HepG2 (cell line): ENCODE results near the gene MED13. TPM values are rescaled to one million over a fixed set of nuclear protein-coding genes. Genes with fewer than 3 reads are reported as not detected.

Experiments used
- ATAC-seq: fragments of 200-7000 bp; cut with Tn5 transposase; 3 replicates; pipeline ENCODE4 v1.9.1; 2020; ENCODE audit warnings: mild to moderate bottlenecking, moderate library complexity
- BruUV-seq: library from RNA; stranded (reverse); fragments of 400-500 nt; replicated peaks from 2 replicates; lab custom pipeline; 2021; lab: Mats Ljungman, UMichigan
- CTCF ChIA-PET: fragments of 300-600 bp; formaldehyde crosslinking; extraction: SDS; loops from one replicate; lab custom pipeline; 2021; ENCODE audit warnings: low total read pairs, inconsistent platforms, low intra/inter-chr PET ratio; lab: Yijun Ruan, JAX
- POLR2A ChIA-PET: fragments of 350-600 bp; sonication (Branson Sonifier 250); formaldehyde crosslinking; loops from one replicate; lab custom pipeline; 2020; ENCODE audit warnings: antibody characterized with exemption, inconsistent platforms; lab: Yijun Ruan, JAX
- DNase-seq: peaks from one replicate; pipeline ENCODE4 v3.0.0-alpha.2; 2015; ENCODE audit warnings: low spot score
- FAIRE-seq: peaks from 3 replicates; lab custom pipeline; 2011; peaks lifted over from hg19 to GRCh38; lab: Jason Lieb, UNC
- H2AFZ ChIP-seq: one replicate; pipeline ENCODE4 v1.6.1; 2011; ENCODE audit warnings: low read length, inconsistent platforms
- H3K27ac ChIP-seq: fragments of 300-600 bp; 3 replicates; pipeline ENCODE4 v1.8.0; 2011; ENCODE audit warnings: mixed run types, mild to moderate bottlenecking, mixed read lengths, low read length, inconsistent platforms; ENCODE audit not compliant: insufficient read depth; ENCODE audit errors: extremely low read length
- H3K27me3 ChIP-seq, 2 experiments: fragments of 200-600 bp in 1 of 2; 2 replicates in 1 of 2; 3 replicates in 1 of 2; pipeline versions ENCODE4 v1.6.0 to v1.8.0; 2011; ENCODE audit warnings: low read length in 2 of 2, mild to moderate bottlenecking in 2 of 2, moderate library complexity in 2 of 2, inconsistent platforms in 1 of 2; ENCODE audit not compliant: insufficient read depth in 2 of 2, control insufficient read depth in 1 of 2
- H3K36me3 ChIP-seq, 2 experiments: fragments of 200-600 bp in 1 of 2; replicated peaks in 1 of 2; 2 replicates in 1 of 2; 3 replicates in 1 of 2; pipeline versions ENCODE4 v1.5.1 to v1.8.0; 2011; ENCODE audit warnings: low read length in 2 of 2, inconsistent platforms in 1 of 2; ENCODE audit not compliant: insufficient read depth in 2 of 2, control insufficient read depth in 1 of 2
- H3K4me1 ChIP-seq: 2 replicates; pipeline ENCODE4 v1.5.1; 2012; ENCODE audit warnings: low read length, inconsistent platforms; ENCODE audit not compliant: insufficient read depth
- H3K4me2 ChIP-seq: 2 replicates; pipeline ENCODE4 v1.6.0; 2011; ENCODE audit warnings: low read depth, low read length, inconsistent platforms
- H3K4me3 ChIP-seq, 3 experiments: fragments of 200-600 bp in 1 of 3; sonication (generic), shearing (Covaris generic) in 1 of 3; replicated peaks in 1 of 3; 2 replicates each; pipeline ENCODE4 v1.5.1; 2011 to 2016; ENCODE audit warnings: low read length in 3 of 3, inconsistent platforms in 2 of 3, low read depth in 2 of 3, mild to moderate bottlenecking in 2 of 3, control low read depth in 1 of 3, mixed read lengths in 1 of 3; ENCODE audit not compliant: insufficient read depth in 1 of 3
- H3K79me2 ChIP-seq: one replicate; pipeline ENCODE4 v1.6.1; 2011; ENCODE audit warnings: low read length, inconsistent platforms; ENCODE audit not compliant: insufficient read depth
- H3K9ac ChIP-seq: 2 replicates; pipeline ENCODE4 v1.6.0; 2011; ENCODE audit warnings: mild to moderate bottlenecking, low read depth, low read length, inconsistent platforms; ENCODE audit not compliant: insufficient read depth
- H3K9me3 ChIP-seq: 2 replicates; pipeline ENCODE4 v1.5.1; 2012; ENCODE audit warnings: mild to moderate bottlenecking, low read length
- H4K20me1 ChIP-seq: 2 replicates; pipeline ENCODE4 v1.6.0; 2011; ENCODE audit warnings: inconsistent platforms, mild to moderate bottlenecking, low read length, moderate library complexity; ENCODE audit not compliant: insufficient read depth
- HNRNPUL1 ChIP-seq: fragments of 200-400 bp; formaldehyde crosslinking; IDR thresholded peaks from 2 replicates; pipeline ENCODE4 v1.6.1; 2017; ENCODE audit warnings: low read depth, mild to moderate bottlenecking, low read length, moderate library complexity
- KAT7 ChIP-seq: IDR thresholded peaks from 2 replicates; pipeline ENCODE4 v1.6.1; 2018; ENCODE audit warnings: borderline replicate concordance, missing compliant biosample characterization
- MAFK ChIP-seq, 2 experiments: IDR thresholded peaks in 1 of 2; conservative IDR thresholded peaks in 1 of 2; 2 replicates each; pipeline ENCODE4 v1.6.1; 2011; ENCODE audit warnings: improper control_type of control experiment in 2 of 2, low read length in 2 of 2
- RARA ChIP-seq: IDR thresholded peaks from 2 replicates; pipeline ENCODE4 v1.6.1; 2016; ENCODE audit warnings: missing genetic modification reagents, missing compliant biosample characterization
- WGBS: methylation state at CpG from one replicate; pipeline ENCODE4 v1.1.6; 2017; ENCODE audit warnings: low lambda C conversion rate; 5-methylcytosine and 5-hydroxymethylcytosine counted together
- in situ Hi-C: cut with HindIII; loops from 2 replicates; pipeline ENCODE4 v1.10.0; 2017; ENCODE audit warnings: low pct_unique_long_range_greater_than_20kb; ENCODE audit not compliant: extremely low pct_ligation_motif_present
- intact Hi-C: fragments of 100-400 bp; cut with micrococcal nuclease; formaldehyde crosslinking; loops from one replicate; pipeline ENCODE4 v1.10.0; 2022; ENCODE audit not compliant: unreplicated experiment
- polyA plus RNA-seq, 8 experiments: library from polyadenylated mRNA; depleted of rRNA in 3 of 8; stranded (reverse) in 7 of 8; unstranded in 1 of 8; fragments of >200 nt; fragmentation: Illumina TruSeq in 4 of 8; extraction: Trizol in 4 of 8; gene quantifications; 2 replicates each; pipeline versions ENCODE4 v1.2.1 to v1.2.3, GENCODE V29; 2011 to 2016; ENCODE audit warnings: low read depth in 4 of 8, missing spikeins in 1 of 8, mixed read lengths in 1 of 8; ENCODE audit not compliant: insufficient read depth in 1 of 8
- total RNA-seq, 5 experiments: library from RNA; depleted of rRNA; stranded (reverse); fragments of >200 nt; fragmentation: Illumina TruSeq; extraction: Trizol; gene quantifications; 2 replicates each; pipeline ENCODE4 v1.2.3, GENCODE V29; 2016; ENCODE audit warnings: low read depth in 1 of 5
- TF ChIP-seq, protein P1 (sequence below): sonication (generic); formaldehyde crosslinking; IDR thresholded peaks from 2 replicates; pipeline ENCODE4 v1.5.0; 2020; ENCODE audit warnings: mild to moderate bottlenecking, missing genetic modification reagents
- TF ChIP-seq, protein P2 (sequence below): sonication (generic); formaldehyde crosslinking; IDR thresholded peaks from 2 replicates; pipeline ENCODE4 v1.4.0; 2020; ENCODE audit warnings: mild to moderate bottlenecking, missing genetic modification reagents
- TF ChIP-seq, protein P3 (sequence below): sonication (generic); formaldehyde crosslinking; IDR thresholded peaks from 2 replicates; pipeline ENCODE4 v1.8.0; 2022; ENCODE audit warnings: missing genetic modification reagents, mild to moderate bottlenecking, inconsistent platforms, borderline replicate concordance
- TF ChIP-seq, protein P4 (sequence below): sonication (generic); formaldehyde crosslinking; IDR thresholded peaks from 2 replicates; pipeline ENCODE4 v1.8.1; 2023; ENCODE audit warnings: mild to moderate bottlenecking, inconsistent platforms, moderate library complexity, missing genetic modification reagents, borderline replicate concordance

Gene MED13
- total and polyA plus RNA-seq, 2 of the 13 experiments (the other 11 are each of a cell fraction or from before 2014, with no cell fraction given): 27.4 to 69.1 TPM

DNA sequence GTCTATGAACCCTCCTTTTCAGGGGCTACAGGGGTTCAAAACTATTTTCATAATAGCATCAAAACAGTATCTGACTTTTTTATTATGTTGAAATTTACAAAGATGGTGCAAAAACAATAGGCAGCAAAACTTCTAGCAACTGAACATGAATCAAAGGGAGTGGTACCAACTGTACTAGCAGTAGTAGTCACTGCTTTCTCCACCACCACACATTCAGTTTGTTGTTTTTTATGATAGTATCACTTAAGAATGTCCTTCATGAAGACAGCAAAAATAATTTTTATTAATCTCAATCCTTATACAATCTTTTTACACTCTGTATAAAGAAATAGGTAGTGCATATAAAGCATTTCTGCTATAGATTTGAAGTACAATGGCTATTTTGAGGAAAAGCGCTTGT lies 47.6 kb downstream of the MED13 start:
- peaks cover 10% of the 10 kb centered on the region for H3K79me2 ChIP-seq
- H2AFZ ChIP-seq: no peak overlapping the region
- no peaks in the 10 kb centered on the region for H3K4me1 ChIP-seq
- no peak for DNase-seq
- CTCF ChIA-PET: no interaction called here
- peaks cover 7 to 54% of the 10 kb centered on the region in 2 experiments for H3K36me3 ChIP-seq
- no peak overlapping the region for H3K4me2 ChIP-seq
- no peak overlapping the region for H3K9ac ChIP-seq
- intact Hi-C loops (no loop called here), in situ Hi-C loops (no loop called here)
- H3K27me3 ChIP-seq: no peaks in the 10 kb centered on the region
- no peaks in the 10 kb centered on the region for H3K9me3 ChIP-seq
- H3K4me3 ChIP-seq: no peak overlapping the region
- no peak for ATAC-seq
- FAIRE-seq: no peak
- POLR2A ChIA-PET: no interaction called here
- BruUV-seq: no TSS peak
- H4K20me1 ChIP-seq: 0 out of 2 replicates have a peak, but pooled peaks cover 3% of the 10 kb centered on the region
- WGBS: 100% methylated on average over 1 of the region's 1 CpG
- no peak overlapping the region for H3K27ac ChIP-seq
- no peak for TF ChIP-seq KAT7 (CRISPR knock-in tag)
- TF ChIP-seq MAFK (conservative IDR thresholded peaks at IDR 0.05 in 1 of 2, IDR thresholded peaks at IDR 0.05 in 1 of 2; ENCODE audit: low read length in 2 of 2): no peak
- TF ChIP-seq, protein P1, sequence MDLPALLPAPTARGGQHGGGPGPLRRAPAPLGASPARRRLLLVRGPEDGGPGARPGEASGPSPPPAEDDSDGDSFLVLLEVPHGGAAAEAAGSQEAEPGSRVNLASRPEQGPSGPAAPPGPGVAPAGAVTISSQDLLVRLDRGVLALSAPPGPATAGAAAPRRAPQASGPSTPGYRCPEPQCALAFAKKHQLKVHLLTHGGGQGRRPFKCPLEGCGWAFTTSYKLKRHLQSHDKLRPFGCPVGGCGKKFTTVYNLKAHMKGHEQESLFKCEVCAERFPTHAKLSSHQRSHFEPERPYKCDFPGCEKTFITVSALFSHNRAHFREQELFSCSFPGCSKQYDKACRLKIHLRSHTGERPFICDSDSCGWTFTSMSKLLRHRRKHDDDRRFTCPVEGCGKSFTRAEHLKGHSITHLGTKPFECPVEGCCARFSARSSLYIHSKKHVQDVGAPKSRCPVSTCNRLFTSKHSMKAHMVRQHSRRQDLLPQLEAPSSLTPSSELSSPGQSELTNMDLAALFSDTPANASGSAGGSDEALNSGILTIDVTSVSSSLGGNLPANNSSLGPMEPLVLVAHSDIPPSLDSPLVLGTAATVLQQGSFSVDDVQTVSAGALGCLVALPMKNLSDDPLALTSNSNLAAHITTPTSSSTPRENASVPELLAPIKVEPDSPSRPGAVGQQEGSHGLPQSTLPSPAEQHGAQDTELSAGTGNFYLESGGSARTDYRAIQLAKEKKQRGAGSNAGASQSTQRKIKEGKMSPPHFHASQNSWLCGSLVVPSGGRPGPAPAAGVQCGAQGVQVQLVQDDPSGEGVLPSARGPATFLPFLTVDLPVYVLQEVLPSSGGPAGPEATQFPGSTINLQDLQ (CRISPR knock-in tag): no peak
- TF ChIP-seq RARA: no peak
- no peak for TF ChIP-seq HNRNPUL1
- TF ChIP-seq, protein P2, sequence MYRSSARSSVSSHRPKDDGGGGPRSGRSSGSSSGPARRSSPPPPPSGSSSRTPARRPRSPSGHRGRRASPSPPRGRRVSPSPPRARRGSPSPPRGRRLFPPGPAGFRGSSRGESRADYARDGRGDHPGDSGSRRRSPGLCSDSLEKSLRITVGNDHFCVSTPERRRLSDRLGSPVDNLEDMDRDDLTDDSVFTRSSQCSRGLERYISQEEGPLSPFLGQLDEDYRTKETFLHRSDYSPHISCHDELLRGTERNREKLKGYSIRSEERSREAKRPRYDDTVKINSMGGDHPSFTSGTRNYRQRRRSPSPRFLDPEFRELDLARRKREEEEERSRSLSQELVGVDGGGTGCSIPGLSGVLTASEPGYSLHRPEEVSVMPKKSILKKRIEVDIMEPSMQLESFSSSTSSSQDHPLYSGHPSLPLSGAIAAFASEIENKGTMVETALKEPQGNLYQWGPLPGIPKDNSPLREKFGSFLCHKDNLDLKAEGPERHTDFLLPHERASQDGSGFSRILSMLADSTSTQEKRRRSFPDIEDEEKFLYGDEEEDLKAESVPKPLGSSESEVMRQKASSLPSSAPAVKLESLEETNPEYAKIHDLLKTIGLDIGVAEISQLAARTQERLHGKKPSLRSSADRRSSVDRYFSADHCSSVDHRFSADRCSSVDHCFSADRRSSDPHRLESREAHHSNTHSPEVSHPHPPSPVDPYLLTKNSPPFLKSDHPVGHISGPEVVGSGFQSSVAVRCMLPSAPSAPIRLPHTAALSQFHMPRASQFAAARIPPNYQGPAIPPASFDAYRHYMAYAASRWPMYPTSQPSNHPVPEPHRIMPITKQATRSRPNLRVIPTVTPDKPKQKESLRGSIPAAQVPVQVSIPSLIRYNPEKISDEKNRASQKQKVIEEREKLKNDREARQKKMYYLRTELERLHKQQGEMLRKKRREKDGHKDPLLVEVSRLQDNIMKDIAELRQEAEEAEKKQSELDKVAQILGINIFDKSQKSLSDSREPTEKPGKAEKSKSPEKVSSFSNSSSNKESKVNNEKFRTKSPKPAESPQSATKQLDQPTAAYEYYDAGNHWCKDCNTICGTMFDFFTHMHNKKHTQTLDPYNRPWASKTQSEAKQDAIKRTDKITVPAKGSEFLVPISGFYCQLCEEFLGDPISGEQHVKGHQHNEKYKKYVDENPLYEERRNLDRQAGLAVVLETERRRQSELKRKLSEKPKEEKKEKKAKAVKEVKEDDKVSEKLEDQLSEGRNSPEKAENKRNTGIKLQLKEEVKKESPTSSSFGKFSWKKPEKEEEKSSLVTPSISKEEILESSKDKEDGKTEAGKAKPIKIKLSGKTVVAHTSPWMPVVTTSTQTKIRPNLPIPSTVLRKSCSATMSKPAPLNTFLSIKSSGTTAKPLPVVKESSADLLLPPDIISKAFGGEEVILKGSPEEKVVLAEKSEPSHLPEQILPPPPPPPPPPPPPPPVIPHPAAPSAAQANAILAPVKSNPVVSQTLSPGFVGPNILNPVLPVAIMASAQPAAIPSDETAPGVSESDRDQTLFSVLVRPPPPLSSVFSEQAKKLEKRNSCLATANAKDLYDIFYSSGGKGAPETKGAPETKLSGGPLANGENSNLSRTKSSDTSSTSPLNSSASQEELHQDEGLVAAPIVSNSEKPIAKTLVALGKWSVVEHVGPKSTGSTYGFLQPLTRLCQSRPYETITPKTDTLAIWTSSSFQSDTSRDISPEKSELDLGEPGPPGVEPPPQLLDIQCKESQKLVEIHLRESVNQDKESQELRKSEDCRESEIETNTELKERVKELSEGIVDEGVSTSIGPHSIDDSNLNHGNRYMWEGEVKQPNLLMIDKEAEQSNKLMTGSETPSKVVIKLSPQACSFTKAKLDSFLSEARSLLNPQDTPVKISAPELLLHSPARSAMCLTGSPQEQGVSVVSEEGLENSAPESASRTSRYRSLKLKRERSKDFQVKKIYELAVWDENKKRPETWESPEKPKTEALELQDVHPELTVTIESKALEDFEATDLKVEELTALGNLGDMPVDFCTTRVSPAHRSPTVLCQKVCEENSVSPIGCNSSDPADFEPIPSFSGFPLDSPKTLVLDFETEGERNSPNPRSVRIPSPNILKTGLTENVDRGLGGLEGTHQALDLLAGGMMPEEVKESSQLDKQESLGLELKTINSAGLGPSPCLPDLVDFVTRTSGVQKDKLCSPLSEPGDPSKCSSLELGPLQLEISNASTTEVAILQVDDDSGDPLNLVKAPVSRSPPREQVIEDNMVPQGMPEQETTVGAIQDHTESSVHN: no peak
- TF ChIP-seq, protein P3, sequence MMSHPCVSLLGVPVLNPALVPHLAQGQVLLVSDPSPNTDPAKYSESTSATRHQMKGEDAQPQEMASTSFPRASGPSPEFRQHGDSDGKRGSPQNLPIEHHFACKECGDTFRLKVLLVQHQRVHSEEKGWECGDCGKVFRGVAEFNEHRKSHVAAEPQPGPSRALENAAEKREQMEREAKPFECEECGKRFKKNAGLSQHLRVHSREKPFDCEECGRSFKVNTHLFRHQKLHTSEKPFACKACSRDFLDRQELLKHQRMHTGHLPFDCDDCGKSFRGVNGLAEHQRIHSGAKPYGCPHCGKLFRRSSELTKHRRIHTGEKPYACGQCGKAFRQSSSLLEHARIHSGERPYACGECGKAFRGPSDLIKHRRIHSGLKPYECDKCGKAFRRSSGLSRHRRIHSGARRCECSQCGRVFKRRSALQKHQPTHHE (CRISPR knock-in tag): no peak
- TF ChIP-seq, protein P4, sequence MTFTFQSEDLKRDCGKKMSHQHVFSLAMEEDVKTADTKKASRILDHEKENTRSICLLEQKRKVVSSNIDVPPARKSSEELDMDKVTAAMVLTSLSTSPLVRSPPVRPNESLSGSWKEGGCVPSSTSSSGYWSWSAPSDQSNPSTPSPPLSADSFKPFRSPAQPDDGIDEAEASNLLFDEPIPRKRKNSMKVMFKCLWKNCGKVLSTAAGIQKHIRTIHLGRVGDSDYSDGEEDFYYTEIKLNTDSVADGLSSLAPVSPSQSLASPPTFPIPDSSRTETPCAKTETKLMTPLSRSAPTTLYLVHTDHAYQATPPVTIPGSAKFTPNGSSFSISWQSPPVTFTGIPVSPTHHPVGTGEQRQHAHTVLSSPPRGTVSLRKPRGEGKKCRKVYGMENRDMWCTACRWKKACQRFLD (CRISPR knock-in tag): no peak
